AG04449 (cell line): Measurements from ENCODE around the gene MSI2.

Experiments
- CTCF ChIA-PET: fragments of 350-600 bp; formaldehyde crosslinking; extraction: SDS; loops from one replicate; lab custom pipeline; 2021; ENCODE audit warnings: antibody characterized with exemption; lab: Yijun Ruan, JAX
- POLR2A ChIA-PET: fragments of 400-600, 350-600 bp; formaldehyde crosslinking; extraction: SDS; loops from one replicate; lab custom pipeline; 2020; ENCODE audit warnings: antibody characterized with exemption, inconsistent platforms; lab: Yijun Ruan, JAX
- DNase-seq: peaks from one replicate; pipeline ENCODE4 v3.0.0-alpha.2; 2010; ENCODE audit warnings: low read depth, low spot score
- H3K4me3 ChIP-seq: 2 replicates; pipeline ENCODE4 v1.5.1; 2011; ENCODE audit warnings: low read depth, mild to moderate bottlenecking, control low read depth, low read length
- CTCF ChIP-seq: IDR thresholded peaks from one replicate; pipeline ENCODE4 v1.5.1; 2011; ENCODE audit warnings: mild to moderate bottlenecking, moderate library complexity, low read length, control low read depth, inconsistent platforms; ENCODE audit not compliant: insufficient read depth; ENCODE audit errors: missing control alignments

The MSI2 gene

GRCh38 chr17:57255776-57256681 is at the start of gene MSI2:
Gene MSI2 (plus strand): TSS chr17:57256523. CDS start chr17:57256743, 220 bp downstream.
- DNase-seq: peak; percentile 5
- peak; percentile 7 for TF ChIP-seq CTCF
- ChIA-PET CTCF (interaction anchor here (1.5 to 3.2 kb wide), 2 partner anchors 13 to 22 kb away, joined by 3 to 29 read pairs; no protein-coding TSS in a partner anchor), POLR2A (no interaction called here)
- peak within 1 kb of the TSS; percentile 64 for H3K4me3 ChIP-seq

- H3K4me3 ChIP-seq: no peak overlapping the region
- no peak for DNase-seq
- ChIA-PET CTCF (interaction anchor here (1.6 kb wide), 1 partner anchor 541 kb away, joined by 4 read pairs; no protein-coding TSS in a partner anchor), POLR2A (no interaction called here)
- no peak for TF ChIP-seq CTCF
These were observed 49.4 kb upstream of the MSI2 start for GRCh38 chr17:57206928-57207327.

GRCh38 chr17:57207396-57207795 is 48.9 kb upstream of the MSI2 start:
- DNase-seq: no peak
- ChIA-PET CTCF (interaction anchor here (0.8 to 1.6 kb wide), 2 partner anchors 35 to 540 kb away, joined by 3 to 4 read pairs; no protein-coding TSS in a partner anchor), POLR2A (no interaction called here)
- TF ChIP-seq CTCF: no peak
- H3K4me3 ChIP-seq: no peak overlapping the region

- DNase-seq: no peak
- ChIA-PET POLR2A (no interaction called here), CTCF (interaction anchor here (1.2 kb wide), 1 partner anchor 34 kb away, joined by 4 read pairs; no protein-coding TSS in a partner anchor)
- no peak for TF ChIP-seq CTCF
- no peak overlapping the region for H3K4me3 ChIP-seq
These were observed 46.1 kb upstream of the MSI2 start for GRCh38 chr17:57210224-57210553.

- no peak for DNase-seq
- CTCF ChIA-PET: interaction anchor here (1.2 to 1.8 kb wide), 2 partner anchors 32 to 33 kb away, joined by 4 read pairs; no protein-coding TSS in a partner anchor
These were observed 45.3 kb upstream of the MSI2 start for GRCh38 chr17:57210972-57211411.

More at GRCh38 chr17:57210972-57211411, 45.3 kb upstream of the MSI2 start:
- H3K4me3 ChIP-seq: no peak overlapping the region
- POLR2A ChIA-PET: no interaction called here
- no peak for TF ChIP-seq CTCF
